Endodermal cell (in vitro differentiated cells): ENCODE measurements around the gene TMEM100. TPM values are rescaled to one million over a fixed set of nuclear protein-coding genes. Genes with fewer than 3 reads are reported as not detected.

ENCODE experiments used
- DNase-seq: peaks from one replicate; pipeline ENCODE4 v3.0.0-alpha.2; 2017
- H3K27ac ChIP-seq: 2 replicates; pipeline ENCODE4 v1.5.1; 2013; ENCODE audit warnings: mild to moderate bottlenecking, low read depth, low read length, moderate library complexity
- H3K27me3 ChIP-seq: 2 replicates; pipeline ENCODE4 v1.6.1; 2013; ENCODE audit warnings: mild to moderate bottlenecking, low read length, moderate library complexity; ENCODE audit not compliant: insufficient read depth, control insufficient read depth, poor library complexity, severe bottlenecking
- H3K36me3 ChIP-seq: 2 replicates; pipeline ENCODE4 v1.7.0; 2013; ENCODE audit warnings: mild to moderate bottlenecking, low read length, moderate library complexity; ENCODE audit not compliant: control insufficient read depth, insufficient read depth
- H3K4me1 ChIP-seq: one replicate; pipeline ENCODE4 v1.7.0; 2013; ENCODE audit warnings: low read length; ENCODE audit not compliant: control insufficient read depth, insufficient read depth
- H3K4me3 ChIP-seq: 2 replicates; pipeline ENCODE4 v1.5.1; 2013; ENCODE audit warnings: mild to moderate bottlenecking, low read length, moderate library complexity
- H3K9ac ChIP-seq: 2 replicates; pipeline ENCODE4 v1.6.1; 2013; ENCODE audit warnings: mild to moderate bottlenecking, low read length, moderate library complexity; ENCODE audit not compliant: poor library complexity, severe bottlenecking; ENCODE audit errors: extremely low read depth
- H3K9me3 ChIP-seq: 2 replicates; pipeline ENCODE4 v1.6.1; 2013; ENCODE audit warnings: mild to moderate bottlenecking, low read length, moderate library complexity; ENCODE audit not compliant: control insufficient read depth
- H3K27ac Mint-ChIP-seq: 2 replicates; pipeline ENCODE4 v1.8.0; 2020; ENCODE audit warnings: mixed read lengths
- H3K27me3 Mint-ChIP-seq: 2 replicates; pipeline ENCODE4 v1.8.0; 2021; ENCODE audit warnings: mild to moderate bottlenecking, mixed read lengths; ENCODE audit not compliant: insufficient read depth
- H3K36me3 Mint-ChIP-seq: 2 replicates; pipeline ENCODE4 v1.8.0; 2020; ENCODE audit warnings: low read depth, mixed read lengths
- H3K4me1 Mint-ChIP-seq: 2 replicates; pipeline ENCODE4 v1.8.0; 2020; ENCODE audit warnings: mixed read lengths
- H3K4me3 Mint-ChIP-seq: 2 replicates; pipeline ENCODE4 v1.8.0; 2020; ENCODE audit warnings: mild to moderate bottlenecking, moderate library complexity, mixed read lengths
- H3K9me3 Mint-ChIP-seq: 2 replicates; pipeline ENCODE4 v1.8.0; 2020; ENCODE audit warnings: mild to moderate bottlenecking, mixed read lengths
- WGBS, 2 experiments: methylation state at CpG; one replicate each; pipeline versions ENCODE4 v1.1.5 to v1.1.7; 2013; ENCODE audit warnings: missing lambda C conversion rate in 2 of 2, mixed read lengths in 1 of 2; ENCODE audit not compliant: insufficient coverage in 1 of 2, insufficient read length in 1 of 2; 5-methylcytosine and 5-hydroxymethylcytosine counted together
- total RNA-seq, 2 donors: library from RNA; stranded (reverse); fragmentation: NEBNext Ultra II Directional in 1 of 2; extraction: Animal tissue kit (Norgen Biotek cat#: 25700) in 1 of 2; gene quantifications; 2 replicates in 1 of 2; 3 replicates in 1 of 2; pipeline ENCODE4 v1.2.1, GENCODE V29; 2021
- TF ChIP-seq, protein P1 (sequence below): fragments of 200-600 bp; sonication (generic); conservative IDR thresholded peaks from 2 replicates; pipeline ENCODE4 v1.5.0; 2021; ENCODE audit warnings: antibody characterized with exemption, mild to moderate bottlenecking

Gene TMEM100
- total RNA-seq, 2 donors from 2014 or later, result 0.71 to 4.3 TPM

DNA sequence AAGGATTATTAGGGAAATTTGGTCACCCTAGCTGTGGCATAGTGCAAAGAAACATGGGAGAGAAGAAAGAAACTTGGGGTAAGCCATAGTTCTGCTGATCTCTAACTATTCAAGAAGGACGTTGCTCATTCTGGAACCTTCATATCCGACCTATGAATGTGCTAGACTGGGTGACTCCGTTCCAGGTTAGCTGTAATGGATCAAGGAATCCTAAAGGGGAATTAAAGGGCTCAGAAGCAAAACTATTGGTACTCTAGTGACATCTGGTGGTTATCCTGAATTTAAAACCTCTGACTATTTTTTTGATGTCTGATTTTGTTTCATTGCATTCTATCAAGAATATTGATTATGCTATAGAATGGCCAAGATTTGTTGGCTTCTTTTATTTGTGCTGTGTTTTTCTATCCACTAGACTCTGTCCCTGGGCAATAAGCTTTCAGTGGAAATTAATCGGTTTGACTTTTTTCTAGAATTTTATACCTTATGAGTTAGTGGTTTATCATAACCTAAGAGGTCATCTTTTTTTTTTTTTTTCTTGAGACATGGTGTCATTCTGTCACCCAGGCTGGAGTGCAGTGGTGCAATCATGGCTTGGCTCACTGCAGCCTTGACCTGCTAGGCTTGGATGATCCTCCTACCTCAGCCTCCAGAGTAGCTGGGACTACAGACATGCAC is 47.7 kb upstream of the TMEM100 start:
- DNase-seq, result no peak
- Mint-ChIP-seq H3K4me1 (peaks cover 39% of the 10 kb centered on the region), H3K4me3 (no peak overlapping the region), H3K27ac (no peak overlapping the region), H3K36me3 (peaks cover 59% of the 10 kb centered on the region), H3K27me3 (no peaks in the 10 kb centered on the region), H3K9me3 (no peaks in the 10 kb centered on the region)
- H3K9ac ChIP-seq, result no peak overlapping the region
- WGBS, 2 experiments, result 61 to 66% methylated on average over 4 of the region's 4 CpGs
- peaks cover 15% of the 10 kb centered on the region for H3K4me1 ChIP-seq
- no peak overlapping the region for H3K27ac ChIP-seq
- TF ChIP-seq, protein P1, sequence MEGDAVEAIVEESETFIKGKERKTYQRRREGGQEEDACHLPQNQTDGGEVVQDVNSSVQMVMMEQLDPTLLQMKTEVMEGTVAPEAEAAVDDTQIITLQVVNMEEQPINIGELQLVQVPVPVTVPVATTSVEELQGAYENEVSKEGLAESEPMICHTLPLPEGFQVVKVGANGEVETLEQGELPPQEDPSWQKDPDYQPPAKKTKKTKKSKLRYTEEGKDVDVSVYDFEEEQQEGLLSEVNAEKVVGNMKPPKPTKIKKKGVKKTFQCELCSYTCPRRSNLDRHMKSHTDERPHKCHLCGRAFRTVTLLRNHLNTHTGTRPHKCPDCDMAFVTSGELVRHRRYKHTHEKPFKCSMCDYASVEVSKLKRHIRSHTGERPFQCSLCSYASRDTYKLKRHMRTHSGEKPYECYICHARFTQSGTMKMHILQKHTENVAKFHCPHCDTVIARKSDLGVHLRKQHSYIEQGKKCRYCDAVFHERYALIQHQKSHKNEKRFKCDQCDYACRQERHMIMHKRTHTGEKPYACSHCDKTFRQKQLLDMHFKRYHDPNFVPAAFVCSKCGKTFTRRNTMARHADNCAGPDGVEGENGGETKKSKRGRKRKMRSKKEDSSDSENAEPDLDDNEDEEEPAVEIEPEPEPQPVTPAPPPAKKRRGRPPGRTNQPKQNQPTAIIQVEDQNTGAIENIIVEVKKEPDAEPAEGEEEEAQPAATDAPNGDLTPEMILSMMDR, result peak; percentile 82
- H3K9me3 ChIP-seq, result no peaks in the 10 kb centered on the region
- peaks cover 72% of the 10 kb centered on the region for H3K36me3 ChIP-seq
- no peaks in the 10 kb centered on the region for H3K27me3 ChIP-seq
- H3K4me3 ChIP-seq, result no peak overlapping the region

DNA sequence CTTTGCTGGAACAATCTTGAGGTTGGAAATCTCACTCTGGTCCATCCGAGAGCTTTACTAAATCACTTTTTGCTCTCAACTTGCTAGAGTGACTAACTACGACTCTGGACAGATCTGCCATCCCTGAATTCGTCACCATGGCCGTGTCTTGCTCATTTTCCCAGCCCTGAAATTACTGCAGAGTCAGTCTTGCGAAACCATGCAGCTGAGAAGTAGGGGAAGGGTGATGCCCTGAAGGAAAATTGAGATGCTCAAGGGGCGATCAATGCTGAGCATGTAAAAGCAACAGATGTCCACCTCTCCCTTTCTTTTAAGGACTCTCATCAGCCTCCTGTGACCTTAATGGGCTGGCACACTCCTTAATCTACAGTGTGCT is 46.9 kb upstream of the TMEM100 start:
- H3K4me3 ChIP-seq, result no peak overlapping the region
- Mint-ChIP-seq H3K9me3 (no peaks in the 10 kb centered on the region), H3K36me3 (peaks cover 54% of the 10 kb centered on the region), H3K27me3 (no peaks in the 10 kb centered on the region), H3K4me1 (peaks cover 33% of the 10 kb centered on the region), H3K27ac (peak overlapping the region; percentile 10), H3K4me3 (no peak overlapping the region)
- no peaks in the 10 kb centered on the region for H3K9me3 ChIP-seq
- no peak for DNase-seq
- H3K27ac ChIP-seq, result no peak overlapping the region
- TF ChIP-seq, protein P1, result no peak
- peaks cover 65% of the 10 kb centered on the region for H3K36me3 ChIP-seq
- no peaks in the 10 kb centered on the region for H3K27me3 ChIP-seq
- no peak overlapping the region for H3K9ac ChIP-seq
- WGBS, 2 experiments, result 86 to 93% methylated on average over 6 of the region's 6 CpGs
- peaks cover 15% of the 10 kb centered on the region for H3K4me1 ChIP-seq

DNA sequence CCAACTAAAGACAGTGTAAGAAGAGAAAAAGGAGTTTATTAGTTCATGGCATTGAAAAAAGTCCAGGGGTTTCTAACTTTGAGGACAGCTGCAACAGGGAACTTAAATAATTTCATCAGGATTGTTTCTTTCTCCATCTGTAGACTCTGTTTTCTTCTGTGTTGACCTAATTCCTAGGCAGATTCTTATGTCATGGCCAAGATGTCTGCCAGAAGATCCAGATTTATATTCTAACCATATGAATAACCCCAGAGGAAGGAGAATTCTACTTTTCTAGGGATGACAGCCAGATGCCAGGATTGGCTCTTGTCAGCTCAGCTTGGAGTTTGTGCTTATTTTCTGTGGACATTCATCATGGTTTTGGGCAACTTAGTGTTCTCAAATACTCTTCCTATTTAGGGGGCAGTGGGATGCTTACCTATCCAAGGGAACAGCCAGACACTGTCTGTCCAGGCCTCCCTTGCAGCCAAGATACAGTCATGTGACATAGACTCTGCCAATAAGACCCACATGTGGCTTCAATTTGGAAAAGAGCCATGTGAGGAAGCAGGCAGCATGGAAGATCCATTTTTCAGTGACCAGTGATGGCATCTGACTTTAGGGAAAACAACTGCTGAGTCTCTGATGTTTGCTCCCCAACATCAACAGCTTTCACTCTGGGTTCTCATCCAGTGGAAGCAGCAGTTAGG is 46.4 kb upstream of the TMEM100 start:
- TF ChIP-seq, protein P1, result no peak
- Histone ChIP-seq H3K9ac (no peak overlapping the region), H3K36me3 (peaks cover 62% of the 10 kb centered on the region), H3K4me3 (no peak overlapping the region), H3K9me3 (no peaks in the 10 kb centered on the region), H3K27me3 (no peaks in the 10 kb centered on the region), H3K4me1 (peaks cover 15% of the 10 kb centered on the region), H3K27ac (no peak overlapping the region)
- Mint-ChIP-seq H3K4me3 (no peak overlapping the region), H3K4me1 (peaks cover 29% of the 10 kb centered on the region), H3K27ac (no peak overlapping the region), H3K36me3 (peaks cover 49% of the 10 kb centered on the region), H3K27me3 (no peaks in the 10 kb centered on the region), H3K9me3 (no peaks in the 10 kb centered on the region)
- DNase-seq, result no peak
